Measurements from ENCODE around the gene FBXL14.

Gene FBXL14

GRCh38 chr12:1532375-1533165, 61.8 kb downstream of the FBXL14 start:
- no peak for DNase-seq

GRCh38 chr12:1531654-1532374, 62.6 kb downstream of the FBXL14 start:
- DNase-seq: no peak

- DNase-seq: no peak
Observed at GRCh38 chr12:1531153-1531653, 63.2 kb downstream of the FBXL14 start.

- no peak for DNase-seq
Observed at GRCh38 chr12:1530592-1531152, 63.7 kb downstream of the FBXL14 start.

- no peak for DNase-seq
Observed at GRCh38 chr12:1529862-1530591, 64.4 kb downstream of the FBXL14 start.

- DNase-seq: no peak
Observed at GRCh38 chr12:1529228-1529861, 65.0 kb downstream of the FBXL14 start.

GRCh38 chr12:1528791-1529190, 65.6 kb downstream of the FBXL14 start:
- DNase-seq: no peak

GRCh38 chr12:1527789-1528188, 66.6 kb downstream of the FBXL14 start:
- DNase-seq: no peak

GRCh38 chr12:1525858-1526257, 68.5 kb downstream of the FBXL14 start:
- DNase-seq: no peak

GRCh38 chr12:1523558-1524050, 70.8 kb downstream of the FBXL14 start:
- DNase-seq: no peak

GRCh38 chr12:1523046-1523445, 71.3 kb downstream of the FBXL14 start:
- DNase-seq: no peak

- no peak for DNase-seq
Observed at GRCh38 chr12:1519642-1520041, 74.7 kb downstream of the FBXL14 start.

- no peak for DNase-seq
Observed at GRCh38 chr12:1518591-1519516, 75.5 kb downstream of the FBXL14 start.

- no peak for DNase-seq
Observed at GRCh38 chr12:1517734-1518525, 76.5 kb downstream of the FBXL14 start.

GRCh38 chr12:1517007-1517406, 77.4 kb downstream of the FBXL14 start:
- DNase-seq: no peak

Measured in stimulated activated CD4-positive, alpha-beta T cell treated with anti-CD3 and anti-CD28 coated beads, Interleukin-12 subunit alpha, Interleukin-12 subunit beta, amount 100 ng/mL, for 4 hours (primary cell).